ENCODE results near the gene ELMO1. TPM values are rescaled to one million over a fixed set of nuclear protein-coding genes. Genes with fewer than 3 reads are reported as not detected.

ELMO1 gene
- polyA plus RNA-seq, 1 donor (not counting 4 experiments of a cell fraction or from before 2014, with no cell fraction given): not detected

DNA sequence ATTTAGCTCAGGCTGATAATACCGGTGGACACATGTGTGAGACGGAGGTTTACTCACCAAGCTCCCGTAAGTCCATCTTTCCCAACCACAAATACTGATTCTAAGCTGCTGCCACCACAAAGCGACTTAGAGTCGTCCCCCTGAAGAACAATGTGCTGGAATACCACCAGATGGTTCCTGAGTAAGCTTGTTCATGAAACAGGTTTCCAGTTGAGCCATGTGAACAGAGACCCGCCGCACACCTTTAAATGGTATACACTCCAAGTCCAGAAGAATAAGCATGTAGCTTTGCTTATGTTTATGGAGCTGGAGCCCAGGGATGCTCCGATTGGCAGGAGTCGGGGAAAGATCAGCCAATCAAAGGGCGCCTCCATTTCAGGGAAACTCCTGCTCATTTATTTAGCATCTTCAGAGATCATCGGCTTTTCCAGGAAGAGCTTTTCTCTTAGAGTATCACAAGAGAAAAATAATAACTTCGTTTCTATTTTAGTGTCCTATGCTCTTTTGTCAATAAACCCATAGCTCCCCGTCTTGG, 462.7 kb downstream of the ELMO1 start:
- Histone ChIP-seq H3K27ac (ENCODE audit: control insufficient read depth, insufficient read depth, low read length) (no peak overlapping the region), H2AFZ (ENCODE audit: control insufficient read depth, low read length) (no peak overlapping the region), H3K27me3 (ENCODE audit: control insufficient read depth, extremely low read depth, insufficient read depth, low read length) (peaks cover 7% of the 10 kb centered on the region), H3K36me3 (ENCODE audit: control insufficient read depth in 2 of 2, extremely low read depth in 1 of 2, insufficient read depth in 2 of 2, low read length in 2 of 2) (no peaks in the 10 kb centered on the region), H3K4me2 (ENCODE audit: control insufficient read depth, extremely low read depth, insufficient read depth, low read depth, low read length) (no peak overlapping the region), H3K9me1 (ENCODE audit: control insufficient read depth, extremely low read depth, insufficient read depth, low read length) (no peaks in the 10 kb centered on the region), H3K9ac (ENCODE audit: control insufficient read depth, extremely low read depth, insufficient read depth, low read length) (no peak overlapping the region), H3K4me3 (ENCODE audit: control insufficient read depth in 2 of 3, extremely low read depth in 1 of 3, insufficient read depth in 2 of 3, low read depth in 1 of 3, low read length in 3 of 3) (no peak overlapping the region), H3K9me3 (ENCODE audit: control insufficient read depth, low read depth, low read length) (no peaks in the 10 kb centered on the region), H3K79me2 (ENCODE audit: control insufficient read depth, insufficient read depth, low read length) (no peaks in the 10 kb centered on the region), H4K20me1 (ENCODE audit: control insufficient read depth, extremely low read depth, insufficient read depth, low read length) (no peaks in the 10 kb centered on the region), H3K4me1 (ENCODE audit: control insufficient read depth, extremely low read depth, insufficient read depth, low read length) (no peaks in the 10 kb centered on the region)
- TF ChIP-seq, protein P1, sequence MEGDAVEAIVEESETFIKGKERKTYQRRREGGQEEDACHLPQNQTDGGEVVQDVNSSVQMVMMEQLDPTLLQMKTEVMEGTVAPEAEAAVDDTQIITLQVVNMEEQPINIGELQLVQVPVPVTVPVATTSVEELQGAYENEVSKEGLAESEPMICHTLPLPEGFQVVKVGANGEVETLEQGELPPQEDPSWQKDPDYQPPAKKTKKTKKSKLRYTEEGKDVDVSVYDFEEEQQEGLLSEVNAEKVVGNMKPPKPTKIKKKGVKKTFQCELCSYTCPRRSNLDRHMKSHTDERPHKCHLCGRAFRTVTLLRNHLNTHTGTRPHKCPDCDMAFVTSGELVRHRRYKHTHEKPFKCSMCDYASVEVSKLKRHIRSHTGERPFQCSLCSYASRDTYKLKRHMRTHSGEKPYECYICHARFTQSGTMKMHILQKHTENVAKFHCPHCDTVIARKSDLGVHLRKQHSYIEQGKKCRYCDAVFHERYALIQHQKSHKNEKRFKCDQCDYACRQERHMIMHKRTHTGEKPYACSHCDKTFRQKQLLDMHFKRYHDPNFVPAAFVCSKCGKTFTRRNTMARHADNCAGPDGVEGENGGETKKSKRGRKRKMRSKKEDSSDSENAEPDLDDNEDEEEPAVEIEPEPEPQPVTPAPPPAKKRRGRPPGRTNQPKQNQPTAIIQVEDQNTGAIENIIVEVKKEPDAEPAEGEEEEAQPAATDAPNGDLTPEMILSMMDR (optimal IDR thresholded peaks at IDR 0.05 in 1 of 3, IDR thresholded peaks at IDR 0.05 in 1 of 3, conservative IDR thresholded peaks at IDR 0.05 in 1 of 3; ENCODE audit: extremely low read depth in 1 of 3, insufficient read depth in 2 of 3, low read length in 3 of 3): no peak
- TF ChIP-seq EZH2 (IDR thresholded peaks at IDR 0.05; ENCODE audit: low read length): no peak
- FAIRE-seq: no peak
- DNase-seq (ENCODE audit: low read depth, low spot score): no peak
- dilution Hi-C loops (cut with MboI; ENCODE audit: extremely low pct_ligation_motif_present, low sequenced_read_pairs): loop anchor here (25.0 kb wide), 1 partner anchor 201 kb away; no protein-coding TSS in a partner anchor

DNA sequence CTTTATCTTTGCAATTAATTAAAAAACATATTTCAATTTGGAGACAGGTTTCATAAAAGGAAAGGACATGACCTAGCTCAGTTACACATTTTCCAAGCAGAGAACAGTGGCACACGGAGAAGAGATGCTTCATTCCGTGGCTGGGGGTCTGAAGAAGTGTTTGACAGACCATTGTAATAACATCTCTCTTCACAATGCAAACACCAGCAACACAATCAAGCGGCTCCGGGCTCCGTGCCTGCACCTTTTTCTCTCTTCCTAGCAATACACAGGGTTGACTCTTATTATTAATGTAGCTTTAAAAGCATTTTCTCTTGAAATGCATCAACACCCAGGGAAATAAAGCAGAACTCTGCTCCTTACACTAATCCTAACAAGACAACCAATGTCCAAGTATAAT, 463.3 kb downstream of the ELMO1 start:
- dilution Hi-C loops (cut with MboI; ENCODE audit: extremely low pct_ligation_motif_present, low sequenced_read_pairs): loop anchor here (25.0 kb wide), 1 partner anchor 202 kb away; no protein-coding TSS in a partner anchor
- H3K9me1 ChIP-seq (ENCODE audit: control insufficient read depth, extremely low read depth, insufficient read depth, low read length): no peaks in the 10 kb centered on the region
- TF ChIP-seq, protein P1 (optimal IDR thresholded peaks at IDR 0.05 in 1 of 3, IDR thresholded peaks at IDR 0.05 in 1 of 3, conservative IDR thresholded peaks at IDR 0.05 in 1 of 3; ENCODE audit: extremely low read depth in 1 of 3, insufficient read depth in 2 of 3, low read length in 3 of 3): no peak
- no peak for TF ChIP-seq EZH2 (IDR thresholded peaks at IDR 0.05; ENCODE audit: low read length)
- no peak for FAIRE-seq
- no peak for DNase-seq (ENCODE audit: low read depth, low spot score)
- H3K9ac ChIP-seq (ENCODE audit: control insufficient read depth, extremely low read depth, insufficient read depth, low read length): no peak overlapping the region
- H3K4me3 ChIP-seq (ENCODE audit: control insufficient read depth in 2 of 3, extremely low read depth in 1 of 3, insufficient read depth in 2 of 3, low read depth in 1 of 3, low read length in 3 of 3): no peak overlapping the region
- no peaks in the 10 kb centered on the region for H4K20me1 ChIP-seq (ENCODE audit: control insufficient read depth, extremely low read depth, insufficient read depth, low read length)
- H3K4me1 ChIP-seq (ENCODE audit: control insufficient read depth, extremely low read depth, insufficient read depth, low read length): no peaks in the 10 kb centered on the region
- H3K4me2 ChIP-seq (ENCODE audit: control insufficient read depth, extremely low read depth, insufficient read depth, low read depth, low read length): no peak overlapping the region
- H2AFZ ChIP-seq (ENCODE audit: control insufficient read depth, low read length): no peak overlapping the region
- H3K27me3 ChIP-seq (ENCODE audit: control insufficient read depth, extremely low read depth, insufficient read depth, low read length): peaks cover 7% of the 10 kb centered on the region
- no peaks in the 10 kb centered on the region for H3K79me2 ChIP-seq (ENCODE audit: control insufficient read depth, insufficient read depth, low read length)
- no peaks in the 10 kb centered on the region for H3K9me3 ChIP-seq (ENCODE audit: control insufficient read depth, low read depth, low read length)
- H3K36me3 ChIP-seq (ENCODE audit: control insufficient read depth in 2 of 2, extremely low read depth in 1 of 2, insufficient read depth in 2 of 2, low read length in 2 of 2): no peaks in the 10 kb centered on the region
- H3K27ac ChIP-seq (ENCODE audit: control insufficient read depth, insufficient read depth, low read length): no peak overlapping the region

Data from keratinocyte (primary cell).